H1 (cell line): Measurements from ENCODE around the gene NR4A1. TPM values are rescaled to one million over a fixed set of nuclear protein-coding genes. Genes with fewer than 3 reads are reported as not detected.

Source experiments
- FOSL1 ChIP-seq: IDR thresholded peaks from 2 replicates; pipeline ENCODE4 v1.6.1; 2011; ENCODE audit warnings: mild to moderate bottlenecking, low read depth, low read length, moderate library complexity; ENCODE audit not compliant: insufficient read depth
- SP4 ChIP-seq: IDR thresholded peaks from 2 replicates; pipeline ENCODE4 v1.6.1; 2012; ENCODE audit warnings: low read length, inconsistent platforms
- TAF7 ChIP-seq: optimal IDR thresholded peaks from 2 replicates; pipeline ENCODE3; 2011; ENCODE audit warnings: low read depth, mild to moderate bottlenecking, inconsistent platforms, low read length, moderate library complexity, borderline replicate concordance
- polyA plus RNA-seq, 7 experiments: library from polyadenylated mRNA; depleted of rRNA in 3 of 7; stranded (reverse) in 5 of 7; unstranded in 2 of 7; fragments of >200 nt in 5 of 7; fragments of 200-250 nt in 2 of 7; gene quantifications; 1 replicate in 5 of 7; 2 replicates in 1 of 7; 4 replicates in 1 of 7; pipeline versions ENCODE4 v1.2.1 to v1.2.3, GENCODE V29; 2011 to 2013; ENCODE audit warnings: missing spikeins in 2 of 7, mixed read lengths in 2 of 7
- total RNA-seq: library from RNA; stranded (reverse); fragmentation: NEBNext Ultra II Directional; extraction: Animal tissue kit (Norgen Biotek cat#: 25700); gene quantifications from 2 replicates; pipeline ENCODE4 v1.2.1, GENCODE V29; 2021

NR4A1 gene
- total and polyA plus RNA-seq, 2 of the 8 experiments (the other 6 are each of a cell fraction or from before 2014, with no cell fraction given) = 18.7 to 23.3 TPM

- TF ChIP-seq FOSL1 (no peak), SP4 (no peak), TAF7 (no peak)
- TF ChIP-seq, all 59 proteins: peak for 0
These were observed 3.8 kb downstream of the NR4A1 start (continued) for GRCh38 chr12:52054833-52055730.
